ENCODE measurements around the gene PKDCC. TPM values are rescaled to one million over a fixed set of nuclear protein-coding genes. Genes with fewer than 3 reads are reported as not detected.

The PKDCC gene
- total RNA-seq, 5 donors from 2014 or later (not counting 1 experiment from before 2014, with no cell fraction given), result 0.29 to 1.3 (median 0.83) TPM; not detected in 1

- Histone ChIP-seq H3K4me3 (ENCODE audit: control insufficient read depth in 1 of 2, extremely low read depth in 1 of 2, low read length in 1 of 2) (no peak overlapping the region), H3K36me3 (ENCODE audit: control insufficient read depth in 2 of 2, extremely low read depth in 1 of 2, insufficient read depth in 1 of 2, low read length in 1 of 2) (no peaks in the 10 kb centered on the region), H3K27ac (ENCODE audit: low read length) (no peak overlapping the region), H3K27me3 (replicated peaks in 1 of 2; ENCODE audit: control insufficient read depth in 2 of 2, extremely low read depth in 1 of 2, insufficient read depth in 2 of 2, low read length in 1 of 2) (peaks cover 2 to 13% of the 10 kb centered on the region in 2 experiments), H3K4me1 (ENCODE audit: control insufficient read depth in 1 of 2, extremely low read depth in 1 of 2, insufficient read depth in 2 of 2, low read length in 2 of 2) (no peaks in the 10 kb centered on the region), H3K9me3 (no peaks in the 10 kb centered on the region)
- POLR2A ChIA-PET, result no interaction called here
- Mint-ChIP-seq H3K27me3 (peaks cover 34 to 39% of the 10 kb centered on the region in 2 donors), H3K4me3 (no peak overlapping the region), H3K4me1 (no peaks in the 10 kb centered on the region), H3K27ac (no peak overlapping the region), H3K9me3 (no peaks in the 10 kb centered on the region), H3K36me3 (no peaks in the 10 kb centered on the region)
- WGBS (ENCODE audit: insufficient coverage), result 100% methylated on average over 5 of the region's 8 CpGs
- no peak for DNase-seq
- ATAC-seq (replicated peaks in 1 of 4), result no peak
- CTCF ChIA-PET, result no interaction called here
These were observed 19.7 kb downstream of the PKDCC start for GRCh38 chr2:42067521-42067920.

GRCh38 chr2:42068571-42069178 is 20.9 kb downstream of the PKDCC start:
- ChIA-PET POLR2A (no interaction called here), CTCF (no interaction called here)
- Mint-ChIP-seq H3K9me3 (no peaks in the 10 kb centered on the region), H3K27ac (no peak overlapping the region), H3K27me3 (peaks cover 31 to 41% of the 10 kb centered on the region in 2 donors), H3K36me3 (no peaks in the 10 kb centered on the region), H3K4me1 (no peaks in the 10 kb centered on the region), H3K4me3 (no peak overlapping the region)
- H3K27me3 ChIP-seq (replicated peaks in 1 of 2; ENCODE audit: control insufficient read depth in 2 of 2, extremely low read depth in 1 of 2, insufficient read depth in 2 of 2, low read length in 1 of 2), result peaks cover 2 to 18% of the 10 kb centered on the region in 2 experiments
- ATAC-seq (replicated peaks in 1 of 4), result no peak
- no peak overlapping the region for H3K4me3 ChIP-seq (ENCODE audit: control insufficient read depth in 1 of 2, extremely low read depth in 1 of 2, low read length in 1 of 2)
- H3K36me3 ChIP-seq (ENCODE audit: control insufficient read depth in 2 of 2, extremely low read depth in 1 of 2, insufficient read depth in 1 of 2, low read length in 1 of 2), result no peaks in the 10 kb centered on the region
- 80% methylated on average over 6 of the region's 13 CpGs for WGBS (ENCODE audit: insufficient coverage)
- no peaks in the 10 kb centered on the region for H3K9me3 ChIP-seq
- no peak overlapping the region for H3K27ac ChIP-seq (ENCODE audit: low read length)
- DNase-seq, result no peak
- H3K4me1 ChIP-seq (ENCODE audit: control insufficient read depth in 1 of 2, extremely low read depth in 1 of 2, insufficient read depth in 2 of 2, low read length in 2 of 2), result no peaks in the 10 kb centered on the region

- ATAC-seq (replicated peaks in 1 of 4), result no peak
- CTCF ChIA-PET, result no interaction called here
These were observed 21.7 kb downstream of the PKDCC start for GRCh38 chr2:42069568-42069967.

GRCh38 chr2:42071791-42072190 is 24.0 kb downstream of the PKDCC start:
- no peak for ATAC-seq (replicated peaks in 1 of 4)
- CTCF ChIA-PET, result interaction anchor here in 1 of 2 donors (0.7 kb wide), 1 partner anchor 12 kb away, joined by 4 read pairs; no protein-coding TSS in a partner anchor
- peaks cover 28 to 41% of the 10 kb centered on the region in 2 donors for H3K27me3 Mint-ChIP-seq

More at GRCh38 chr2:42069568-42069967, 21.7 kb downstream of the PKDCC start:
- DNase-seq, result no peak
- H3K4me1 Mint-ChIP-seq, result no peaks in the 10 kb centered on the region
- Histone ChIP-seq H3K27me3 (replicated peaks in 1 of 2; ENCODE audit: control insufficient read depth in 2 of 2, extremely low read depth in 1 of 2, insufficient read depth in 2 of 2, low read length in 1 of 2) (peaks cover 2 to 23% of the 10 kb centered on the region in 2 experiments), H3K27ac (ENCODE audit: low read length) (no peak overlapping the region), H3K36me3 (ENCODE audit: control insufficient read depth in 2 of 2, extremely low read depth in 1 of 2, insufficient read depth in 1 of 2, low read length in 1 of 2) (no peaks in the 10 kb centered on the region), H3K4me3 (ENCODE audit: control insufficient read depth in 1 of 2, extremely low read depth in 1 of 2, low read length in 1 of 2) (no peak overlapping the region), H3K9me3 (no peaks in the 10 kb centered on the region), H3K4me1 (ENCODE audit: control insufficient read depth in 1 of 2, extremely low read depth in 1 of 2, insufficient read depth in 2 of 2, low read length in 2 of 2) (no peaks in the 10 kb centered on the region)
- POLR2A ChIA-PET, result no interaction called here
- H3K27ac Mint-ChIP-seq, result no peak overlapping the region
- H3K27me3 Mint-ChIP-seq, result peaks cover 32 to 41% of the 10 kb centered on the region in 2 donors
- no peaks in the 10 kb centered on the region for H3K36me3 Mint-ChIP-seq
- H3K4me3 Mint-ChIP-seq, result no peak overlapping the region
- no peaks in the 10 kb centered on the region for H3K9me3 Mint-ChIP-seq
- WGBS (ENCODE audit: insufficient coverage), result 50% methylated on average over 1 of the region's 2 CpGs

GRCh38 chr2:42072349-42073118 is 24.7 kb downstream of the PKDCC start:
- CTCF ChIA-PET, result interaction anchor here in 1 of 2 donors (0.7 kb wide), 1 partner anchor 11 kb away, joined by 4 read pairs; no protein-coding TSS in a partner anchor
- POLR2A ChIA-PET, result no interaction called here
- Mint-ChIP-seq H3K27ac (no peak overlapping the region), H3K9me3 (no peaks in the 10 kb centered on the region), H3K4me3 (no peak overlapping the region), H3K4me1 (no peaks in the 10 kb centered on the region), H3K36me3 (no peaks in the 10 kb centered on the region), H3K27me3 (peaks cover 28 to 37% of the 10 kb centered on the region in 2 donors)
- Histone ChIP-seq H3K4me1 (ENCODE audit: control insufficient read depth in 1 of 2, extremely low read depth in 1 of 2, insufficient read depth in 2 of 2, low read length in 2 of 2) (no peaks in the 10 kb centered on the region), H3K27me3 (replicated peaks in 1 of 2; ENCODE audit: control insufficient read depth in 2 of 2, extremely low read depth in 1 of 2, insufficient read depth in 2 of 2, low read length in 1 of 2) (peaks cover 2 to 36% of the 10 kb centered on the region in 2 experiments), H3K4me3 (ENCODE audit: control insufficient read depth in 1 of 2, extremely low read depth in 1 of 2, low read length in 1 of 2) (no peak overlapping the region), H3K9me3 (no peaks in the 10 kb centered on the region), H3K27ac (ENCODE audit: low read length) (no peak overlapping the region), H3K36me3 (ENCODE audit: control insufficient read depth in 2 of 2, extremely low read depth in 1 of 2, insufficient read depth in 1 of 2, low read length in 1 of 2) (no peaks in the 10 kb centered on the region)
- 88% methylated on average over 10 of the region's 13 CpGs for WGBS (ENCODE audit: insufficient coverage)
- ATAC-seq (replicated peaks in 1 of 4) (no peak), DNase-seq (no peak)

More at GRCh38 chr2:42071791-42072190, 24.0 kb downstream of the PKDCC start:
- H3K4me3 Mint-ChIP-seq, result no peak overlapping the region
- POLR2A ChIA-PET, result no interaction called here
- Histone ChIP-seq H3K36me3 (ENCODE audit: control insufficient read depth in 2 of 2, extremely low read depth in 1 of 2, insufficient read depth in 1 of 2, low read length in 1 of 2) (no peaks in the 10 kb centered on the region), H3K9me3 (no peaks in the 10 kb centered on the region), H3K4me1 (ENCODE audit: control insufficient read depth in 1 of 2, extremely low read depth in 1 of 2, insufficient read depth in 2 of 2, low read length in 2 of 2) (no peaks in the 10 kb centered on the region), H3K27me3 (replicated peaks in 1 of 2; ENCODE audit: control insufficient read depth in 2 of 2, extremely low read depth in 1 of 2, insufficient read depth in 2 of 2, low read length in 1 of 2) (peaks cover 2 to 34% of the 10 kb centered on the region in 2 experiments), H3K27ac (ENCODE audit: low read length) (no peak overlapping the region), H3K4me3 (ENCODE audit: control insufficient read depth in 1 of 2, extremely low read depth in 1 of 2, low read length in 1 of 2) (no peak overlapping the region)
- H3K4me1 Mint-ChIP-seq, result no peaks in the 10 kb centered on the region
- WGBS (ENCODE audit: insufficient coverage), result no CpG with 5 or more reads among the region's 4 CpGs
- H3K9me3 Mint-ChIP-seq, result no peaks in the 10 kb centered on the region
- H3K36me3 Mint-ChIP-seq, result no peaks in the 10 kb centered on the region
- DNase-seq, result no peak
- no peak overlapping the region for H3K27ac Mint-ChIP-seq

- H3K9me3 ChIP-seq, result no peaks in the 10 kb centered on the region
- H3K4me1 ChIP-seq (ENCODE audit: control insufficient read depth in 1 of 2, extremely low read depth in 1 of 2, insufficient read depth in 2 of 2, low read length in 2 of 2), result no peaks in the 10 kb centered on the region
- WGBS (ENCODE audit: insufficient coverage), result no CpG with 5 or more reads among the region's 2 CpGs
- H3K9me3 Mint-ChIP-seq, result no peaks in the 10 kb centered on the region
- no peaks in the 10 kb centered on the region for H3K36me3 ChIP-seq (ENCODE audit: control insufficient read depth in 2 of 2, extremely low read depth in 1 of 2, insufficient read depth in 1 of 2, low read length in 1 of 2)
- H3K27ac ChIP-seq (ENCODE audit: low read length), result no peak overlapping the region
- ChIA-PET POLR2A (no interaction called here), CTCF (no interaction called here)
- DNase-seq, result no peak
- ATAC-seq (replicated peaks in 1 of 4), result no peak
- H3K27me3 ChIP-seq (replicated peaks in 1 of 2; ENCODE audit: control insufficient read depth in 2 of 2, extremely low read depth in 1 of 2, insufficient read depth in 2 of 2, low read length in 1 of 2), result peaks cover 2 to 39% of the 10 kb centered on the region in 2 experiments
- no peak overlapping the region for H3K4me3 Mint-ChIP-seq
- no peaks in the 10 kb centered on the region for H3K36me3 Mint-ChIP-seq
- H3K4me1 Mint-ChIP-seq, result no peaks in the 10 kb centered on the region
- H3K4me3 ChIP-seq (ENCODE audit: control insufficient read depth in 1 of 2, extremely low read depth in 1 of 2, low read length in 1 of 2), result no peak overlapping the region
- H3K27ac Mint-ChIP-seq, result no peak overlapping the region
- H3K27me3 Mint-ChIP-seq, result peaks cover 16 to 24% of the 10 kb centered on the region in 2 donors
These were observed 26.1 kb downstream of the PKDCC start for GRCh38 chr2:42073739-42074503.

Data from T-cell (primary cell).